OCI-LY3 (cell line): ENCODE data around the gene ABL1.

ENCODE experiments used
- EZH2phosphoT487 ChIP-seq: fragments of 200-600 bp; shearing (Covaris generic); IDR thresholded peaks from 2 replicates; pipeline ENCODE4 v1.6.1; 2018; ENCODE audit warnings: antibody characterized with exemption, mixed run types, low read depth
- TF ChIP-seq, protein P1 (sequence below): fragments of 200-600, 300-600 bp; sonication (generic); IDR thresholded peaks from 2 replicates; pipeline ENCODE4 v1.5.1; 2014; ENCODE audit warnings: antibody characterized with exemption, low read length, low read depth

DNA sequence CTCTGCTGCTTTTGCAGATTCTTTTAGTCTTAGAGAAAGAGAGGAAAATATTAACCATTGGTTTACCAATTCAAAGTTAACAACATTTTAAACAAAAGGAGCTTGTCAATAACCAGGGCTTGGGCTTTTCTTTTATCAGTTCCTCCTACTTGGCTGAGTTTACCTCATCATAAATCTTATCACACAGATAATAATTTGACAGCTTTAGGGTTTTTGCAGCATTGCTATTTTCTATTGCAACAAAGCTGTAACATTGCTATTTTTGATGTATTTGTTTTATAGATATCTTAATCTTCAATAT lies 9.8 kb upstream of the ABL1 start:
- TF ChIP-seq, protein P1, sequence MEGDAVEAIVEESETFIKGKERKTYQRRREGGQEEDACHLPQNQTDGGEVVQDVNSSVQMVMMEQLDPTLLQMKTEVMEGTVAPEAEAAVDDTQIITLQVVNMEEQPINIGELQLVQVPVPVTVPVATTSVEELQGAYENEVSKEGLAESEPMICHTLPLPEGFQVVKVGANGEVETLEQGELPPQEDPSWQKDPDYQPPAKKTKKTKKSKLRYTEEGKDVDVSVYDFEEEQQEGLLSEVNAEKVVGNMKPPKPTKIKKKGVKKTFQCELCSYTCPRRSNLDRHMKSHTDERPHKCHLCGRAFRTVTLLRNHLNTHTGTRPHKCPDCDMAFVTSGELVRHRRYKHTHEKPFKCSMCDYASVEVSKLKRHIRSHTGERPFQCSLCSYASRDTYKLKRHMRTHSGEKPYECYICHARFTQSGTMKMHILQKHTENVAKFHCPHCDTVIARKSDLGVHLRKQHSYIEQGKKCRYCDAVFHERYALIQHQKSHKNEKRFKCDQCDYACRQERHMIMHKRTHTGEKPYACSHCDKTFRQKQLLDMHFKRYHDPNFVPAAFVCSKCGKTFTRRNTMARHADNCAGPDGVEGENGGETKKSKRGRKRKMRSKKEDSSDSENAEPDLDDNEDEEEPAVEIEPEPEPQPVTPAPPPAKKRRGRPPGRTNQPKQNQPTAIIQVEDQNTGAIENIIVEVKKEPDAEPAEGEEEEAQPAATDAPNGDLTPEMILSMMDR = no peak
- TF ChIP-seq EZH2phosphoT487 = no peak
